Glutamatergic neuron (in vitro differentiated cells): ENCODE measurements around the gene YIPF4. TPM values are rescaled to one million over a fixed set of nuclear protein-coding genes. Genes with fewer than 3 reads are reported as not detected.

Experiments used
- DNase-seq: peaks from one replicate; pipeline ENCODE4 v3.0.0; 2022
- H3K27ac Mint-ChIP-seq: one replicate; pipeline ENCODE4 v1.8.0; 2020; ENCODE audit warnings: mild to moderate bottlenecking, mixed read lengths, inconsistent platforms; ENCODE audit not compliant: unreplicated experiment
- H3K27me3 Mint-ChIP-seq: one replicate; pipeline ENCODE4 v1.8.0; 2020; ENCODE audit warnings: mild to moderate bottlenecking, moderate library complexity, mixed read lengths, inconsistent platforms; ENCODE audit not compliant: unreplicated experiment
- H3K36me3 Mint-ChIP-seq: one replicate; pipeline ENCODE4 v1.8.0; 2020; ENCODE audit warnings: mild to moderate bottlenecking, mixed read lengths, inconsistent platforms; ENCODE audit not compliant: unreplicated experiment
- H3K4me1 Mint-ChIP-seq: one replicate; pipeline ENCODE4 v1.8.0; 2020; ENCODE audit warnings: mild to moderate bottlenecking, low read depth, mixed read lengths, inconsistent platforms; ENCODE audit not compliant: unreplicated experiment
- H3K4me3 Mint-ChIP-seq: one replicate; pipeline ENCODE4 v1.8.0; 2020; ENCODE audit warnings: mild to moderate bottlenecking, mixed read lengths, inconsistent platforms; ENCODE audit not compliant: unreplicated experiment
- H3K9me3 Mint-ChIP-seq: one replicate; pipeline ENCODE4 v1.8.0; 2020; ENCODE audit warnings: mild to moderate bottlenecking, moderate library complexity, mixed read lengths, inconsistent platforms; ENCODE audit not compliant: unreplicated experiment
- total RNA-seq: library from RNA; stranded (reverse); fragmentation: NEBNext Ultra II Directional; extraction: Animal tissue kit (Norgen Biotek cat#: 25700); gene quantifications from one replicate; pipeline ENCODE4 v1.2.1, GENCODE V29; 2021; ENCODE audit not compliant: unreplicated experiment
- TF ChIP-seq, protein P1 (sequence below): fragments of 200-600 bp; sonication (generic); IDR thresholded peaks from one replicate; pipeline ENCODE4 v1.5.0; 2021; ENCODE audit not compliant: partially characterized antibody, unreplicated experiment

The YIPF4 gene
- total RNA-seq, 1 donor from 2014 or later: 50.2 TPM

DNA sequence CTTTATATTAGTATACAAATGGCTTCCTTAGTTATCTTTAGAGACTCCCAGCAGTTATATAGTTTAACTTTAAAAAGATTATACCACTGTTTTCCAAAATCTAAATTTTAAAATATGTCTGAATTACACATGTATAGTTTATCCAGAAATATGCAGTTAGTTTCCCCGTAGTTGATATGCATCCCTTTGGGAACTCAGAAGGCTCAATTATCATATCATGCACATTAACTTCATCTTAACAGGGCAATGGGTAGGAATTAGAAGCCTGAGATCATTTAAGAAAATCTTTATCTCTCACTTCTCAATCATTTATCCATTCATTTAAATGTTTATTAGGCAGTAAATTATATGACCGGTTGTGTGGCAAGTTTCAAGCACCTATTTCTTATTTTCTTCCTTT is 40.2 kb upstream of the YIPF4 start:
- Mint-ChIP-seq H3K36me3 (no peaks in the 10 kb centered on the region), H3K4me1 (peaks cover 3% of the 10 kb centered on the region), H3K27ac (no peak overlapping the region), H3K27me3 (peaks cover 4% of the 10 kb centered on the region), H3K4me3 (no peak overlapping the region), H3K9me3 (no peaks in the 10 kb centered on the region)
- DNase-seq: no peak
- TF ChIP-seq, protein P1, sequence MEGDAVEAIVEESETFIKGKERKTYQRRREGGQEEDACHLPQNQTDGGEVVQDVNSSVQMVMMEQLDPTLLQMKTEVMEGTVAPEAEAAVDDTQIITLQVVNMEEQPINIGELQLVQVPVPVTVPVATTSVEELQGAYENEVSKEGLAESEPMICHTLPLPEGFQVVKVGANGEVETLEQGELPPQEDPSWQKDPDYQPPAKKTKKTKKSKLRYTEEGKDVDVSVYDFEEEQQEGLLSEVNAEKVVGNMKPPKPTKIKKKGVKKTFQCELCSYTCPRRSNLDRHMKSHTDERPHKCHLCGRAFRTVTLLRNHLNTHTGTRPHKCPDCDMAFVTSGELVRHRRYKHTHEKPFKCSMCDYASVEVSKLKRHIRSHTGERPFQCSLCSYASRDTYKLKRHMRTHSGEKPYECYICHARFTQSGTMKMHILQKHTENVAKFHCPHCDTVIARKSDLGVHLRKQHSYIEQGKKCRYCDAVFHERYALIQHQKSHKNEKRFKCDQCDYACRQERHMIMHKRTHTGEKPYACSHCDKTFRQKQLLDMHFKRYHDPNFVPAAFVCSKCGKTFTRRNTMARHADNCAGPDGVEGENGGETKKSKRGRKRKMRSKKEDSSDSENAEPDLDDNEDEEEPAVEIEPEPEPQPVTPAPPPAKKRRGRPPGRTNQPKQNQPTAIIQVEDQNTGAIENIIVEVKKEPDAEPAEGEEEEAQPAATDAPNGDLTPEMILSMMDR: no peak

DNA sequence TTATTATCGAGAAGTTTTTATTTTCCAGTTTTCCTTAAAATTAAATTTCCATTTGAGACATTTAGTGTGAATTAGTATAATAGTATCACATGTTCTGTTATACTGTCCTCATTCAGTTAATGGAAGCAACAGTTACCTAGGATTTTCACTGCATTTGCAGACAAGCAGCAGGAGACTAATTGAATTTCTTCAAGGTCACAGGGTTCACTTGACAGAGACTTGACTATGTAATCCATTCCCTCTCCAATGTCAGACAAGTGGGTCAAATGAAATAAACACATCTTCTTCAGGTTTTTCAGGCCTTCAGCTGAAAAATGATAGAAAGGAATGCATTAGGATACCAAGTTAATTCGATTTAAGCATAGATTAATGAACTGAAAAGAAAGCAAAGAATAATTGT is 39.7 kb upstream of the YIPF4 start:
- no peak overlapping the region for H3K27ac Mint-ChIP-seq
- no peak overlapping the region for H3K4me3 Mint-ChIP-seq
- H3K36me3 Mint-ChIP-seq: no peaks in the 10 kb centered on the region
- no peak for DNase-seq
- H3K4me1 Mint-ChIP-seq: peaks cover 3% of the 10 kb centered on the region
- H3K9me3 Mint-ChIP-seq: no peaks in the 10 kb centered on the region
- peaks cover 6% of the 10 kb centered on the region for H3K27me3 Mint-ChIP-seq
- TF ChIP-seq, protein P1: no peak

DNA sequence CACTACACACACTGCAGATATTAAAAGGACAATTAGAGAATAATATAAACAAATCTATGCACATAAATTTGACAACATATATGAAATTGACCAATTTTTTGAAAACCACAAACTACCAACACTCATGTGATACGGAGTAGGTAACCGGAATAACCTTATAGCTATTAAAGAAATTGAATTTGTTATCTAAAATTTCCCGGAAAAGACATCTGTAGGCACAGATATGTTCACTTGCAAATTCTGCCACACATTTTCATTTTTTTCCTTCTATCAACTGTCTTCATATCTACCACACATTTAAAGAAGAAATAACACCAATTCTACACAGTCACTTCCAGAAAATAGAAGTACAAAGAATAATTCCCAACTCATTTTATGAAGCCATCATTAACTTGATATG is 35.4 kb upstream of the YIPF4 start:
- Mint-ChIP-seq H3K27ac (no peak overlapping the region), H3K27me3 (peaks cover 4% of the 10 kb centered on the region), H3K4me1 (peaks cover 3% of the 10 kb centered on the region), H3K4me3 (no peak overlapping the region), H3K9me3 (no peaks in the 10 kb centered on the region), H3K36me3 (no peaks in the 10 kb centered on the region)
- TF ChIP-seq, protein P1: no peak
- DNase-seq: no peak

DNA sequence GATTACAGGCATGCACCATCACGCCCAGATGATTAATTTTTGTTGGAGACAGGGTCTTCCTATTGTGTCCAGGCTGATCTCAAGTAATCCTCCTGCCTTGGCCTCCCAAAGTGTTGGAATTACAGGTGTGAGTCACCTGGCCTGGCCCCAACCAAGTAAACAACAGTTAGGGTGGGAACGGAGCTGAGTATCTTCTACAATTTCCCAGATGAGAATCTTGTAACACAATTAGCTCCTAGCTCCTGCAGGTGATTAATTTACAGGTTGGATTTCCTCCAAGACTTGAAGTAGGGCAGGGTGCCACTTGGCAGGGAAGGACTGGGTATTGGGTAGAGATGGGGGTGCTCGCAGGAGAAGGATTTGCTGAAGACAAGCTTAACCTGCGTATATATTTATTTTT is 30.8 kb upstream of the YIPF4 start:
- TF ChIP-seq, protein P1: no peak
- Mint-ChIP-seq H3K9me3 (no peaks in the 10 kb centered on the region), H3K27me3 (peaks cover 4% of the 10 kb centered on the region), H3K27ac (no peak overlapping the region), H3K4me3 (no peak overlapping the region), H3K4me1 (no peaks in the 10 kb centered on the region), H3K36me3 (no peaks in the 10 kb centered on the region)
- no peak for DNase-seq

DNA sequence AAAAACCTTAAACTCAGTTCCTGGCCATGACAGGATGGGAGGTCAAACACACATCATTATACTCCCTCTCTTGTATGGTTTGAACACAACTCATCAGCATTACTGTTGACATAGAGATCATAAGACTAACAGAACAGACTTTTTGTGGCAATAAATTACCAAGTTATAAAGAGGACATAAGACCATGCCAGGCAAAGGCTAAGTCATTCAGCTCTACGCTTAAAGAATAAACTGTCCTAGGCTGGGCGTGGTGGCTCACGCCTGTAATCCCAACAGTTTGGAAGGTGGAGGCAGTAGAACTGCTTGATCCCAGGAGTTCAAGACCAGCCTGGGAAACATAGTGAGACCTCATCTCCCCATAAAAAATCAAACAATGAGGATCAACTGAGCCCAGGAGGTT is 29.4 kb upstream of the YIPF4 start:
- Mint-ChIP-seq H3K27me3 (no peaks in the 10 kb centered on the region), H3K4me3 (no peak overlapping the region), H3K4me1 (no peaks in the 10 kb centered on the region), H3K36me3 (no peaks in the 10 kb centered on the region), H3K9me3 (no peaks in the 10 kb centered on the region), H3K27ac (no peak overlapping the region)
- TF ChIP-seq, protein P1: no peak
- DNase-seq: no peak
